ENCODE data around the gene TRNP1.

The TRNP1 gene

DNA sequence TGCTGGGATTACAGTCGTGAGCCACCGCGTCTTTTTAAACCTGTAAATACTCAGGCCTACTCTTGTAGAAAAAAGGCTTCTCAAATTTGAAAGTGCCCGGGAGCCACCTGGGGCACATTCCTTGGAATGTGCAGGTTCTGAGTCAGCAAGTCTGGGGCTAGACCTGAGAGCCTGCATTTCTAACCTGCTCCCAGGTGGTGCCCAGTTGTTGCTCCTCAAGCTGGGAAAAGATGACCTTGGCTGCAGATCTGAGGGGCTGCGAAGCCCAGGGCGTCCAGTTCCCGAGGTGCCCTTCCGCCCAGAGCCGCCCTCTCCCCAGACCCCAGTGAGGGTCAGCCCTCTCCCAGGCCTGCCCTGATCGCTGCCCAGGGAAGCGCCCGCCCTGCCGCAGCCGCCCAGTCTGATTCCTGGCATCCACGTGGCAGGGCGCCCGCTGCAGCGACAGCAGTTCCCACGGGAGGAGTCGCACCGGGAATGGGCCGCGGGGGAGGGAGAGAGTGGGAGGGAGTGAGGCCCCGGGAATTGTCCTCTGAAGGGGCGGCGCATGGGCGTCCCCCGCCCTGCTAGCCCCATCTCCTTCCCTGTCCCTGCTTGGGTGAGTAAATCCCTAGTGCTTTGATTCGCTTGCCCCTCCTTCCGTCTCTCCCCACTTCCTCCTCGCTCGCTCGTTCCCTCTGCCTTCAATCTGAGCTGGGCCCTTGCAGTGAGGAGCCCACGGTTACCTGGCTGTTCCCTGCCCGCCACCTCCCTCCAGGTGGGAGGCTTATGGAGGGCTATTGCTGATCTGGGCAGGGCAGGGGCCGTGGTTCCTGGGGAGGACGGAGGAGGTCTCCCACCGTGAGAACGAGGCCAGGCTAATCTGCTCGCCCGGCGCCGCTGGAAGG lies 38.0 kb downstream of the TRNP1 start:
- DNase-seq, result no peak

DNA sequence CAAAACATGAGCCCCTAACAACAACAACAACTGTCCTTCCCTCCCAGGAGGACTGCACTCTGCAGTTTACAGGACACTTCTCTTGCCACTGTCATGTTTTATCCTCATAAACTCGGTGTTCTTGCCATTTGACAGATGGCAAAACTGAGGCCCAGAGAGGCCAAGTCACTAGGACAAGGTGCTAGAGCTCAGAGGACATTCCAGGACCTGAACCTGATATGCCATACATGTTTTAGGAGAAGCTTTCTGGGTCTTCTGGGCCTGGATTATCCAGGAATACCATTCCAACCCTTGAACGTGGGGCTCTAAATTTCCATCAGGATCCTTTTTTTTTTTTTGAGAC lies 38.6 kb downstream of the TRNP1 start:
- DNase-seq, result no peak

DNA sequence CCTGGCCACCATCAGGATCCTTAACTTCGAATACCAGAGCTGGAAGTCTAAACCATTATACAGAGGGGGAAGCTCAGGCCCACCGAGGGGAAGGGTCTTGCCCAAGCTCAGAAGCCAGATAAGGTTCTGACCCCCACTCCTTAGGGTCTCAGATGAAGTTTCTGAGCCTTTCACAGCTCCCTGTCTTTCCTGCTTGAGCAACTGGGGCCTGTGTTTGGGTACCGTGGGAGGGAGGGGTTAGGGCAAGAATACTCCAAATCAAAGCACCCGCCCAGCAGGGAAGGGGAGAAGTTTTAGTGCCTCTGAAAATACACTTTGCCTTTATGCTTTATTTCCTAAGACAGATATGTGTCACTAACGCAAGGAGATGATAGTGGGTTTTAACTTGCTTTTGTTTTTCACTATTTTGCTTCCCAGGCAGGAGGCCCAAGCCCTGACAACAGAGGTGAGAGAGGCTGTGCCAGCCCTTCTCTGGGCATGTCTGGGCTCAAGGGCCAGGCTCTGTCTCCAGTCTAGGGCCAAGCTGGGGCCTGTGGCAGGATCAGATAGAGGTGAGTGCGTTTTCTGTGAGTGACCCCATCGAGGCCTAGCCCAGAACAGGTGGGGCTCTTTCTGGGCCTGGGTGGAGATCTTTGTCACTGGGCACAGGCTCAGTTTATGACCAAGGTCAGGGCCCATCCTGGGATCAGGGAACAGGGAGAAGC lies 39.7 kb downstream of the TRNP1 start:
- DNase-seq, result no peak

DNA sequence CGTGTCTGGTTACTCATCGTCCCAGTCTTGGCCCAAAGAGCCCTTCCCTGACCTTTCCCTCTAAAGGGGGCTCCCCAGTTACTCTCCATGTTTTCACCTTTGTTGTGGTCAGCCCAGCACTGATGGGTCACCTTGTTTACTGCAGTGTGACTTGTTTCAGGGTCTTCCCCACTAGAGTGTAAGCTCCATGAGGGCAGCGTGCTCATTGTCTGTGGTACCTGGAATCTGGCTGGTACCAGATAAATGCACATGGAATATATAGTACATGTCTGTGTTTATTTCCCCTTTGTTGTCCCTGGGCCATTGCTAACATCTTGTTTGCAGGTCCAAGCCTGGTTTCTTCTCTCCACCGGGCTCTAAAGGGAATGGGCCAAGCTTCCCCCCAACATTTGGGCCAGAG lies 41.9 kb downstream of the TRNP1 start:
- no peak for DNase-seq

DNA sequence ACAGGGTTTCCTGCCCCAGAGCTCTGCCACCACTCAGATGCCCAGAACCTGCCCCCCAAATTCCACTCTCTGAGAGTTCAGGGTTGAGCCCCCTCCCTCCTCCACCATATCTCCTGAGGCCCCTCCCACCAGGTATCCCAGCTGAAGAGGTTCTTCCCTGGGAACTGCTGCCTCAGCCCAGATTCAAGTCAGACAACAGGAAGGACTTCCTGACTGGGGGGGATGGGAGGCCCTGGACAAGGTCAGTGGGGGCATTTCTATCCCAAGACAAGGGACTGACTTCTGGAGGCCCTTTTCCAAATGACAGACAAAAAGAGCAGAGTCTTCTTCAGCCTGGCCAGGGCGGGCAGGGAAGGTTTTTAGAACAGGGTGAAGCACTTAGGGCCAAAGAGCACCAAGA lies 43.2 kb downstream of the TRNP1 start:
- no peak for DNase-seq

DNA sequence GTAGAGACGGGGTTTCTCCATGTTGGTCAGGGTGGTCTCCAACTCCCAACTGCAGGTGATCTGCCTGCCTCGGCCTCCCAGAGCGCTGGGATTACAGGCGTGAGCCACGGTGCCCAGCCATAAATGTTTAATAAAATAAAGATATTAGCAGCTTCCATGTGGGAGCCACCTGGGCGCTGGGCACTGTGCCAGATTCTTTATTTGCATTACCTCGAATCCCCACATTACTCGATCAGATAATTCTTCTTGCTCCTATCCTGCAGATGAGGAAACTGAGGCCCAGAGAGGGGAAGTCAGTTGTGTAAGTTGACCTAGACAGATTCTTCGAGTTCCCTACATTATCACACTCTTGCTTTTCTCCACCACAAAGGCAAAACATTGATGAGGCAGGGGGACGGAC lies 44.0 kb downstream of the TRNP1 start:
- no peak for DNase-seq

DNA sequence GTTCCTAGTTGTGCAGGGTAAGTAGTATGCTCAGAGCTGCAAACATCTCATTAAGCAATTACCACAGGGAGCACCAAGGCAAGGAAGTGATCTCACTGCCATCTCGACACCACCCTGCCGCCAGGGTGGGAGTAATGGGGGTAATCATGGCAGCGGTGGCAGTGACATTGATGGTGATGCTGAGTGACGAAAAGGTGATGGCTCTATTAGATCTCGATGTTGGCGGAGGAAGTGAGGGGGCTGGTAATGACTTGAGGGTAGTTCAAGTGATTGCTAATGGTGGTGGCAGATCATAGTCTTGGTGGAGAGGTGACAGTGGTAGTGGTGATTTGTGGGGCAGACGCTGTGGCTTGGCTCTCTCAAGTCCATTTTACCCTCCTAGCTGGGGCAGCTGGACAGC lies 44.5 kb downstream of the TRNP1 start:
- DNase-seq, result no peak

DNA sequence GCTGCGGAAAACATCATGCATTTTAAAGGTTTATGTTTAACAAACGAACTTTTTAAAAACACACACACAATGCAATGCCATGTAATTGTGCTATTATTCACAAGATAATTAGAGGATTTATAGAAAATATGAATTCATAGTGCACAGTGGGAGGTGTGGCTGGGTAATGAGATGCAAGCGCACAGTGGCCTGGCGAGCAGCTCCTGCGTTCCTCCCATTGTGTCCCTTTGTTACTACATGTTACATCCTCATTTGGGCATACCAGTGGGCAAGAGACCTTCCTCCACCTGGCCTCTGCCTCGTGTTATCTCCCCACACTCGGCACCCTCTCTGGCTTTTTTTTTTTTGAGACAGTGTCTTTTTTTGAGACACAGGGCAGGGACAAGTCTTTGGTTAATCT lies 49.2 kb downstream of the TRNP1 start:
- DNase-seq, result no peak

DNA sequence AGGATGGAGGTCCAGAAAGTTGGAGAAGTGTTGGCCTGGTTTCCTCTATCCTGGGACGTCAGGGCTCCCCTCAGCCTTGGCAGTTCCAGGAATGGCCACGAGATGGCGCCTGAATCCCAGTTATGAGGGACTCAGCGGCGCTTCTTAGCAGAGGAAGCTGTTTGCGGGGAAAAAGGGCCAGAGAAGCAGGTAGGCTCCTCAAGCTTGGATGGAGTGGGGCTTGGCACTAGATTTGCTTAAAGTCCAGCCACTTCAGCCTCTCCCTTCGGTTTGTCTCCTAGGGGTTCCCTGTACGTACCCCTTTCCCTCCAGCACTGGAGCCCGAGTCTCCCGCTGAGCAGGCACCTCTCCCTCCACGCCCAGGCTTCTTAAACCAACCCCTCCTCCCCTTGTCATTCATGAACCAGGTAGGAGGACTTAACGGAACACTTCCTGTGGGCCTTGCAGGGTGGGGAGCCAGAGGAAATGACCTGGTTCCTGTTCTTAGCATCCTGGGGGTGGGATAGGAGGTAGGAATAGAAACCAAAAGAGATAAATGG lies 51.2 kb downstream of the TRNP1 start:
- DNase-seq, result peak; percentile 87

DNA sequence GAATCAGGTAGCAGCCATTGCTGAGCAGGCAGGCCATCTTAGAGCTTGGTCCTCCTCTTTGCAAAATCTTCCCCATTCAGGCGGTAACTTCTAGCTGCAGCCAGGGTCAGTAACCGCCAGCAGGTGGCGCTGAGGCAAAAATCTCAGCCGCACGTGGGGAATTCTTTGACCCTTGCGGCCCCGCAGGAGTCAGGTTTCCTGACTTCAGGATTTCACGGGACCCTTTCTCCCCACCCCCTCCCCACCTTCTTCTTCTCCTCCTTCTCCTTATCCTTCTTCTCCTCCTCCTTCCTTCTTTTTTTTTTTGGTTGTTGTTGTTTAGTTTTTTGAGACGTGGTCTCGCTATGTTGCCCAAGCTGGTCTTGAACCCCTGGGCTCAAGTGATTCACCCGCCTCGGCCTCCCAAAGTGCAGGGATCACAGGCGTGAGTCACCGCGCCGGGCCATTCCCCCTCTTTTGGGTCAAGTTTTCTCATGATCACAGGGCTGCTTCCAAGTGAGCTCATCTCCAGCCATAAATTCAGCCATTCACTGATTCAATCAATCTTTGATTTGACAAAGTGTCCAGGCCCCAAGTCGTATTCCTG lies 52.6 kb downstream of the TRNP1 start:
- peak; percentile 66 for DNase-seq

DNA sequence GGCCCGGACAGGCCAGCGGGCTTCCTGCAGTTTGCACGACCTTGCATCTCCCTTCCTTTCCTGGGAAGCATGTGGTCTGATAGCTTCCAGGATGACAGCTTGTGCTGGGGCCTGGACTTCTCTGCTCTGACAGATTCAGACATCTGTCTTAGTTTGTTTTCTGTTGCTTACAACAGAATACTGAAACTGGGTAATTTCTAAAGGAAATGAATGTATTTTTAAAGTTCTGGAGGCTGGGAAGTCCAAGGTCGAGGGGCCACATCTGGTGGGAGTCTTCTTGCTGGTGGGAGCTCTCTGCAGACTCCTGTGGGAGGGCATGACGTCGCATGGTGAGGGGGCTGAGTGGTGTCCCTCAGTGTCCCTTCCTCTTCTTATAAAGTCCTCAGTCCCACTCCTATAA lies 54.4 kb downstream of the TRNP1 start:
- DNase-seq, result no peak

DNA sequence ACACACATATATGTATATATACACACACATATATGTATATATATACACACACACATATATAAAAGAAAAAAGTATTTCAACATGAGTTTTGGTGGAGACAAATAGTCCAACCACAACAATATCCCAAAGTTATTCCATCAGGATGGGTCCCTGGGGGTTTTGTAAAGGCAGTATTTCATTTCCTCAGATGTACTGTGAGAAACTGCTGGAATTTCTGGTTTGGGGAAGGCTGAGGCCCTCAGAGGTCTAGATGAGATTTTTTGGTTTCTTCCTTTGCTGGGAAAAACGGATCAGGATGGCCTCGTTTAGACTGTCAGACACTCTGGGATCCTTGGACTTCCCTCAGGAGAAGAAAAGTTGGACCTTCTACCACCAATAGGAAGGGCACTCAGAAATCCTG lies 55.6 kb downstream of the TRNP1 start:
- DNase-seq, result no peak

DNA sequence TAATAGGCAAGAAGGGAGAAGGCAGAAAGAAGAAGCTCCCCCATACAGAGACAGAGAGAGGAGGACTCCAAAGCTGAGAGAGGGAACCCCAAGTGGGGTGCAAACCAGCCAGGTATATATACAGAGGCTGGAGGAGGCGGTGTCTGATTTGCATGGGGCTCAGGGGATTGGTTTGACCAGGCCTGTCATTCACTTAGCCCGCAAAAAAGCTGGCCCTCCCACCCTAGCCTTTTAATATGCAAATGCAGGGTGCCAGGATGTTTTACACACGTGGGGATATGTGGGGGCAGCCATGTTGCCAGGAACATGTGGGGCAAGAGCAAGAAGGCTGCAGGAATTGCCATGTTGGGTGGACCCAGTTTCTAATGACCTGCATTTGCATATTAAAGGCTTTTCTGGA lies 56.1 kb downstream of the TRNP1 start:
- DNase-seq, result no peak

Data from CD4-positive, alpha-beta T cell treated with Interleukin-10 for 1 hour (primary cell).